Gastrocnemius medialis (tissue), 4 donors: Measurements from ENCODE around the gene DEDD2.

Experiments
- POLR2A ChIP-seq, 2 donors: fragments of 450-650 bp; IDR thresholded peaks; one replicate each; pipeline ENCODE4 v1.6.1; 2017; ENCODE audit warnings: antibody characterized with exemption in 2 of 2, mild to moderate bottlenecking in 2 of 2, moderate library complexity in 2 of 2
- TF ChIP-seq, protein P1 (sequence below), 5 experiments: fragments of 450-650 bp in 3 of 5; fragments of 200-600 bp in 2 of 5; sonication (generic) in 2 of 5; IDR thresholded peaks in 4 of 5; conservative IDR thresholded peaks in 1 of 5; 1 replicate in 4 of 5; 2 replicates in 1 of 5; pipeline ENCODE4 v1.5.1; 2016 to 2019; ENCODE audit warnings: antibody characterized with exemption in 5 of 5, mild to moderate bottlenecking in 3 of 5, moderate library complexity in 3 of 5

DNA sequence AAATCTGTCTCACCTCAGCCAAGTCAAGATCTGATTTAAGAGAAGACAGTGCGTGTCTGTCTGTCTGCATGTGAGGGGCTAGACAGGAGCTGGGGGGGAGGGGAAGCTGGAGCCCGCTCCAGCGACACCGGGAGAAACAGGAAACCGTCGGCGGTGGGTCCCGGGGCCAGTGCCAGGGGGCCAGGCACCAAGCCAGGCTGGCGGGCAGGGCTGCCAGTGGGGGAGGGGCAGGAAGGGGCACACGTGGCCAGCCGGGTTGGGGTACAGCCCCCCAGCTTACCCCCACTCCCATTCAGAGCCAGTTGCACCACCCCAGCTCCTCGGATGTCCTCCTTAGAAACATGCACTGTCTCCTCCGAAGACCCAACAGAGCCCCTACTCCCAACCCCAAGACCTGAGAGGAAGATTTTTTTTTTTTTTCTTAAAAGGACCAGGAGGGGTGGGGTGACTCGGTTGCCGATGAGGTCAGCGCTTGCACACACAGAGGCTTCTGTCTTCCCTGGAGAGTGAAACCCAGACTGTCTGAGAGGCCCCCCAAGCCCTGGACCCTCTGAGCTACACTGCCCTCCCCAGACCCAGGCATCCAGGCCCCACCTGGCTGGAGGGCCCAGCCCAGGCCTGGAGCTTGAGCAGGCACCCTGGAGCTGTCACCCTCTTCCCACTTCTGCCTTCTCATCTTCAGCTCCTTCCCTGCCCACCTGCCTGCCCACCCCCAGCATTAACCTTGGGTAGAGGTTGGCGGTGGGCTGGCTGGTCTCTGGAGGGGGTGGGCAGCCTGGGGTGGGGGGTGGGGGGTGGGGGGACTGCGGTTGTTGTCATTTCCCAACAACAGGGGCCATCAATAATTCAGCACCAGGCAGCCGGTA lies 33.4 kb upstream of the DEDD2 start:
- TF ChIP-seq, protein P1, sequence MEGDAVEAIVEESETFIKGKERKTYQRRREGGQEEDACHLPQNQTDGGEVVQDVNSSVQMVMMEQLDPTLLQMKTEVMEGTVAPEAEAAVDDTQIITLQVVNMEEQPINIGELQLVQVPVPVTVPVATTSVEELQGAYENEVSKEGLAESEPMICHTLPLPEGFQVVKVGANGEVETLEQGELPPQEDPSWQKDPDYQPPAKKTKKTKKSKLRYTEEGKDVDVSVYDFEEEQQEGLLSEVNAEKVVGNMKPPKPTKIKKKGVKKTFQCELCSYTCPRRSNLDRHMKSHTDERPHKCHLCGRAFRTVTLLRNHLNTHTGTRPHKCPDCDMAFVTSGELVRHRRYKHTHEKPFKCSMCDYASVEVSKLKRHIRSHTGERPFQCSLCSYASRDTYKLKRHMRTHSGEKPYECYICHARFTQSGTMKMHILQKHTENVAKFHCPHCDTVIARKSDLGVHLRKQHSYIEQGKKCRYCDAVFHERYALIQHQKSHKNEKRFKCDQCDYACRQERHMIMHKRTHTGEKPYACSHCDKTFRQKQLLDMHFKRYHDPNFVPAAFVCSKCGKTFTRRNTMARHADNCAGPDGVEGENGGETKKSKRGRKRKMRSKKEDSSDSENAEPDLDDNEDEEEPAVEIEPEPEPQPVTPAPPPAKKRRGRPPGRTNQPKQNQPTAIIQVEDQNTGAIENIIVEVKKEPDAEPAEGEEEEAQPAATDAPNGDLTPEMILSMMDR (IDR thresholded peaks at IDR 0.05 in 4 of 5, conservative IDR thresholded peaks at IDR 0.05 in 1 of 5), result no peak
- no peak for TF ChIP-seq POLR2A (IDR thresholded peaks at IDR 0.05)
